Stomach (tissue), 9 donors: ENCODE results near the gene ATRX. TPM values are rescaled to one million over a fixed set of nuclear protein-coding genes. Genes with fewer than 3 reads are reported as not detected.

Experiments used
- DNase-seq, 2 donors: peaks; one replicate each; pipeline versions ENCODE4 v3.0.0 to v3.0.0-alpha.2; 2013 to 2019
- H3K27ac ChIP-seq, 5 donors: fragments of 200-600 bp in 4 of 5; sonication (generic) in 4 of 5; one replicate each; pipeline ENCODE4 v1.5.1; 2013 to 2019; ENCODE audit warnings: mild to moderate bottlenecking in 1 of 5, moderate library complexity in 1 of 5
- H3K27me3 ChIP-seq, 3 donors: fragments of 200-600 bp; sonication (generic); one replicate each; pipeline ENCODE4 v1.5.1; 2017 to 2019; ENCODE audit warnings: mixed run types in 1 of 3
- H3K36me3 ChIP-seq, 4 donors: fragments of 200-600 bp; sonication (generic); 1 replicate in 3 of 4; 2 replicates in 1 of 4; pipeline ENCODE4 v1.5.1; 2016 to 2019
- H3K4me1 ChIP-seq, 4 donors: fragments of 200-600 bp; sonication (generic); one replicate each; pipeline ENCODE4 v1.5.1; 2016 to 2019
- H3K4me3 ChIP-seq, 4 donors: fragments of 200-600 bp; sonication (generic) in 3 of 4; one replicate each; pipeline ENCODE4 v1.5.1; 2016 to 2019; ENCODE audit warnings: mild to moderate bottlenecking in 1 of 4
- H3K9me3 ChIP-seq, 4 donors: fragments of 200-600 bp; sonication (generic); one replicate each; pipeline ENCODE4 v1.5.1; 2016 to 2019
- EP300 ChIP-seq: sonication (generic); formaldehyde crosslinking; IDR thresholded peaks from one replicate; pipeline ENCODE4 v1.6.1; 2017; ENCODE audit warnings: antibody characterized with exemption
- POLR2A ChIP-seq, 4 donors: fragments of 450-650 bp; IDR thresholded peaks; one replicate each; pipeline ENCODE4 v1.6.1; 2016; ENCODE audit warnings: antibody characterized with exemption in 4 of 4, control low read depth in 2 of 4, mild to moderate bottlenecking in 1 of 4, moderate library complexity in 1 of 4
- POLR2AphosphoS5 ChIP-seq, 3 donors: sonication (generic); formaldehyde crosslinking; IDR thresholded peaks; one replicate each; pipeline ENCODE4 v1.6.1; 2016; ENCODE audit warnings: antibody characterized with exemption in 3 of 3
- WGBS, 5 donors: extraction: QIAGEN DNeasy Blood & Tissue Kit in 3 of 5; methylation state at CpG; one replicate each; pipeline versions ENCODE4 v1.1.5 to v1.1.7; 2013 to 2018; 5-methylcytosine and 5-hydroxymethylcytosine counted together
- intact Hi-C: fragments of 100-400 bp; cut with DNase I; formaldehyde crosslinking; loops from one replicate; pipeline ENCODE4 v1.15.1; 2023; ENCODE audit warnings: low total_unique reads
- polyA plus RNA-seq, 3 donors: library from polyadenylated mRNA; stranded (reverse); fragments of 200-250 nt; gene quantifications; one replicate each; pipeline ENCODE4 v1.2.3, GENCODE V29; 2013
- total RNA-seq, 5 donors: library from RNA; depleted of rRNA; stranded (reverse); fragments of >200 nt; gene quantifications; one replicate each; pipeline versions ENCODE4 v1.1.0 to v1.2.3, GENCODE V29; 2014 to 2016
- TF ChIP-seq, protein P1 (sequence below), 7 experiments: fragments of 450-650 bp in 4 of 7; fragments of 200-600 bp in 3 of 7; sonication (generic) in 3 of 7; IDR thresholded peaks; one replicate each; pipeline ENCODE4 v1.5.1; 2016 to 2019; ENCODE audit warnings: antibody characterized with exemption in 7 of 7, control low read depth in 2 of 7, mild to moderate bottlenecking in 1 of 7
- donor health status: healthy with polysubstance abuse.
- donor health status: Bipolar disorder and iron deficiency.
- donor health status: healthy.

The ATRX gene
- total and polyA plus RNA-seq, 8 donors: 7.9 to 225 (median 61.0) TPM

DNA sequence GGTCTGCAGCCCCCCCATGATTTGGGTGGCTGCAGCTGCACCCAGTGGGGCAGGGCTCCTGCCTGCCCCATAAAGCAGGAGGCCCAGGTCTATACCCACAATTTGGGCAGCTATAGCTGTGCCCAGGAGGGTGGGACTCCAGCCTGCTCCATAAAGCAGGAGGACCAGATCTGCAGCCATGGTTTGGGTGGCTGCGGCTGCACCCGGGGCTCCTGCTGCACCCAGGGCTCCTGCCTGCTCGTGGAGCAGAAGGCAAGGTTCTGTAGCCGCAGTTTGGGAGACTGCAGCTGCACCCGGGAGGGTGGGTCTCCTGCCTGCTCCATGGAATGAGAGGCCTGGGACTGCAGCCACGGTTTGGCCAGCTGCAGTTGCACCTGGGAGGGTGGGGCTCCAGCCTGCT lies 81.1 kb downstream of the ATRX start:
- intact Hi-C loops: no loop called here
- WGBS, 5 donors: 76 to 96% (median 91%) methylated on average over 5 to 6 of the region's 6 CpGs; no CpG with 5 or more reads in 1 of the 5 donors
- H3K9me3 ChIP-seq: no peaks in the 10 kb centered on the region

DNA sequence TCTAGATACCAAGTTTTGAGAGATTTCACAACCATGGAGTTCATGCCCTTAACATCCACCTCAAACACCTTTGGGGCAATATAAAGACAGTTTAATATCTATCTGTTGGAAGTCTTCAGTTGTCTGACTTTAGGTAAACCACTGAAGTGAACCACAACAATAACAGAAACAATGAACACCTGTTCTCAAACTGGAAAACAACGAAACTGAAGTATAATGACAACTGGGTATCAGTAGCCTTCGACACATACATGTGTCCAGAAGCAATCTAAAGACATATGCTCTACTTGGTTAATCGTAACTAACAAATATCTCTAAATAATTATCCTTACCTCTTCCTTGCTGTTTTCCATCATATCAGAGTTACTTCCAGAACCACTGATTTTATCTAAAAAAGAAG lies 87.8 kb downstream of the ATRX start:
- peaks cover 0 to 8% (median 3%) of the 10 kb centered on the region in 4 donors for H3K4me1 ChIP-seq
- no peaks in the 10 kb centered on the region for H3K27me3 ChIP-seq
- DNase-seq: no peak
- no peak overlapping the region for H3K27ac ChIP-seq
- H3K9me3 ChIP-seq: no peaks in the 10 kb centered on the region
- no peak overlapping the region for H3K4me3 ChIP-seq
- TF ChIP-seq EP300 (no peak), POLR2AphosphoS5 (IDR thresholded peaks at IDR 0.05) (no peak), POLR2A (IDR thresholded peaks at IDR 0.05) (no peak)
- TF ChIP-seq, protein P1, sequence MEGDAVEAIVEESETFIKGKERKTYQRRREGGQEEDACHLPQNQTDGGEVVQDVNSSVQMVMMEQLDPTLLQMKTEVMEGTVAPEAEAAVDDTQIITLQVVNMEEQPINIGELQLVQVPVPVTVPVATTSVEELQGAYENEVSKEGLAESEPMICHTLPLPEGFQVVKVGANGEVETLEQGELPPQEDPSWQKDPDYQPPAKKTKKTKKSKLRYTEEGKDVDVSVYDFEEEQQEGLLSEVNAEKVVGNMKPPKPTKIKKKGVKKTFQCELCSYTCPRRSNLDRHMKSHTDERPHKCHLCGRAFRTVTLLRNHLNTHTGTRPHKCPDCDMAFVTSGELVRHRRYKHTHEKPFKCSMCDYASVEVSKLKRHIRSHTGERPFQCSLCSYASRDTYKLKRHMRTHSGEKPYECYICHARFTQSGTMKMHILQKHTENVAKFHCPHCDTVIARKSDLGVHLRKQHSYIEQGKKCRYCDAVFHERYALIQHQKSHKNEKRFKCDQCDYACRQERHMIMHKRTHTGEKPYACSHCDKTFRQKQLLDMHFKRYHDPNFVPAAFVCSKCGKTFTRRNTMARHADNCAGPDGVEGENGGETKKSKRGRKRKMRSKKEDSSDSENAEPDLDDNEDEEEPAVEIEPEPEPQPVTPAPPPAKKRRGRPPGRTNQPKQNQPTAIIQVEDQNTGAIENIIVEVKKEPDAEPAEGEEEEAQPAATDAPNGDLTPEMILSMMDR (IDR thresholded peaks at IDR 0.05): no peak
- intact Hi-C loops: no loop called here
- WGBS, 5 donors: 71 to 93% (median 82%) methylated on average over 3 of the region's 3 CpGs
- peaks cover 0 to 11% (median 4%) of the 10 kb centered on the region in 4 donors for H3K36me3 ChIP-seq

More for the DNA sequence above, 81.1 kb downstream of the ATRX start:
- H3K4me3 ChIP-seq: no peak overlapping the region
- H3K27ac ChIP-seq: no peak overlapping the region
- TF ChIP-seq POLR2AphosphoS5 (IDR thresholded peaks at IDR 0.05) (no peak), POLR2A (IDR thresholded peaks at IDR 0.05) (no peak), EP300 (no peak)
- TF ChIP-seq, protein P1 (IDR thresholded peaks at IDR 0.05): no peak
- peaks cover 0 to 6% (median 0%) of the 10 kb centered on the region in 4 donors for H3K4me1 ChIP-seq
- no peaks in the 10 kb centered on the region for H3K27me3 ChIP-seq
- no peak for DNase-seq
- peaks cover 0 to 25% (median 12%) of the 10 kb centered on the region in 4 donors for H3K36me3 ChIP-seq

DNA sequence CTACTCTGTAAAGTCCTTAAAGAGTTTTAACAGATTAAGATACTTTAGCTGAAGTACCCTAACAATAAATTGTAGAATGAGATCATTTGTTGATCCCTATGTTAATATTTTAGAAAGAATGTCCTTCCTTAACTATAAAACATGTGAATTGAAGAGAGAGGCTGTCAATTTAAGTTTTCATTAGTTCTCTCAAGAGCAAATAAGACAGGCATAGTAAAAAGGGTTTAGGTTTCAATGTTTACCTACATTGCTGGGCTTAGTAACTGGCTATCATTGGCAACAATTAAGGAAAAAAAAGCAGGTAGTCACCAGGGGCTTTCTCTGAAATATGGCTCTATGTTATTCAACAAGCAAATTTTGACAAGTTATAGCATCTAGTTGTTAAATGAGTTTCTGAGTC lies 91.5 kb downstream of the ATRX start:
- intact Hi-C loops: no loop called here
- Histone ChIP-seq H3K27ac (no peak overlapping the region), H3K27me3 (no peaks in the 10 kb centered on the region), H3K36me3 (peaks cover 0 to 14% (median 6%) of the 10 kb centered on the region in 4 donors), H3K9me3 (no peaks in the 10 kb centered on the region), H3K4me3 (no peak overlapping the region), H3K4me1 (peaks cover 0 to 12% (median 0%) of the 10 kb centered on the region in 4 donors)
- no peak for TF ChIP-seq EP300
- TF ChIP-seq POLR2AphosphoS5 (IDR thresholded peaks at IDR 0.05): no peak
- DNase-seq: no peak

DNA sequence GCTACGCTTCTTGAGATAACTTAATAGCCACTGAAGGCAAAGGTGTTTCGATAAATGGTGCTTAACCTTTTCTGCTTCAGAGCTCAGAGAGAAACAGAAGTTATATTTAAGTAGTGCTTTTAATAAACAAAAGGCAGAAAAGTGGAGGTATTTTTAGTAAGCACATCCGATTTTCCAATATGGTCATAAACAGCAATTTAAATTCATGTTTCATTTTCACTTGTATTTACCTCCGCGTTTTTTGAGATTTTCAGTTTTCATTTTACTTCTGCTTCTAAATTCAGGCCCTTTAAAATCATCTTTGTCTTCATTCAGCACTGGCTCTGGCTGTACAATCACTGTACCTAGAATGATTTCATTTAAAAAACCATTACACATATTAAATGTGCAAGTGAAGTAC lies 92.4 kb downstream of the ATRX start:
- Histone ChIP-seq H3K36me3 (peaks cover 0 to 15% (median 8%) of the 10 kb centered on the region in 4 donors), H3K27ac (no peak overlapping the region), H3K27me3 (no peaks in the 10 kb centered on the region), H3K4me3 (no peak overlapping the region), H3K9me3 (no peaks in the 10 kb centered on the region), H3K4me1 (peaks cover 0 to 12% (median 0%) of the 10 kb centered on the region in 4 donors)
- DNase-seq: no peak
- WGBS, 5 donors: 66 to 79% (median 73%) methylated on average over 5 of the region's 5 CpGs
- intact Hi-C loops: no loop called here
- TF ChIP-seq POLR2AphosphoS5 (IDR thresholded peaks at IDR 0.05) (no peak), EP300 (no peak), POLR2A (IDR thresholded peaks at IDR 0.05) (no peak)
- TF ChIP-seq, protein P1 (IDR thresholded peaks at IDR 0.05): no peak

DNA sequence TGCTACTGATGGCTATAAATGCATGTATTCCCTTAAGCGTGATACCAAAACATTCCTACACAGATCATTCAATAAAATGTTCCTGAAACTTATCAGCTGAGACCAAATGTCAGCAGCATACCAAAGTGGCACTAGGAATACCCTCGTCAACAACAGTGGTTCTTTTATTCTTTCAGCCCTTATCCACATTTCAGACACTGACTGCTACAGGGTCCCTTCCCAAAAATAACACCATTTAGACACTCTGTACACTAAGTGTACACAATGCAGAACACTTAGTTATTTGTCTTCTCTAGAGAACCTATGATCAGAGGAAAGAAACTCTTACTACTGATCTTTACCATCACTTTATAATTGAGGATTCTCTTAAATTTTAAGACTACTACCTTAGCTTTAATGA lies 94.1 kb downstream of the ATRX start:
- DNase-seq: no peak
- H3K36me3 ChIP-seq: peaks cover 0 to 18% (median 15%) of the 10 kb centered on the region in 4 donors
- no peak overlapping the region for H3K27ac ChIP-seq
- TF ChIP-seq EP300 (no peak), POLR2AphosphoS5 (IDR thresholded peaks at IDR 0.05) (no peak), POLR2A (IDR thresholded peaks at IDR 0.05) (no peak)
- TF ChIP-seq, protein P1 (IDR thresholded peaks at IDR 0.05): no peak
- H3K4me1 ChIP-seq: peaks cover 0 to 12% (median 0%) of the 10 kb centered on the region in 4 donors
- intact Hi-C loops: no loop called here
- H3K4me3 ChIP-seq: no peak overlapping the region
- 40 to 59% (median 45%) methylated on average over 2 of the region's 2 CpGs for WGBS, 5 donors
- H3K9me3 ChIP-seq: no peaks in the 10 kb centered on the region
- no peaks in the 10 kb centered on the region for H3K27me3 ChIP-seq
